ENCODE results near the gene CD44.

CD44 gene

DNA sequence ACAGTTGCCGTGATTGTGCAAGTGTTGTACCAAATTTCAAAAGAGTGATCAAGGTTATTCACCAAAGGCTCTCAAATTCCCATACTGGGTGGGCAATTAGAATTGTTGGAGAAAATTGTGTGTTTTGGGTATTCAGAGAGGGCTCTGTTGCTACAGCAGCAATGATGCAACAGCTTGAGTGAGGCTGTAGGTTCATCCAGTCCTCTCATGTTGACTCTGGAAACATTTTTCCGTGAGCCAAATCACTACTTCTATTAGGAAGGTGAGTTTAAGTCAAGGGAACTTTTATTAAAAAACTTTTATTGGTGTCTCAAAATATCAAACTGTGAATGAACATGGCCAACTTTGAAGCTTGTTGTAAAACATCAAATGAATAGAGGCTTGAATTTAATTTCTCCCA, 116.5 kb downstream of the CD44 start:
- H3K4me3 ChIP-seq (ENCODE audit: low read depth, low read length) = no peak overlapping the region
- DNase-seq (ENCODE audit: low read depth, low spot score) = no peak
- in situ Hi-C loops (cut with HindIII; ENCODE audit: low sequenced_read_pairs) = no loop called here
- no peak for TF ChIP-seq CTCF (IDR thresholded peaks at IDR 0.05; ENCODE audit: low read depth, low read length)

DNA sequence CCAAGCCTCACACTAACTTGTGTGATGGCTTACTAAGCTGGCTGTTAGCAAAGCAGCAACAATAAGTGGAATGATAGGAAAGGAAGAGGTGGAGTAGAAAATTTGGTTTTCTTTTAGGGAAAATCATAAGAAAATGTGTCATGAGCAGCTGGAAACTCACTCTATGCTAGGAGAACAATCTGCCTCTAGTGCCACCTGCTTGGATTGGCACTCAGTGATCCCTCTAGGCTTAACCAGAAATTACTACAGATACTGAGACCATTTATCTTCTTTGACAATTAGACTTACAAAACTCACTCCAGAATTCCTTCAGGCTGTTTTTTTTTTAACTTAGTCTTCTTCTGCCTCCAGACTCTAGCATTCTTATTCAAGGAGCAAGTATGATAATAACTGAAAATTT, 117.3 kb downstream of the CD44 start:
- no peak for DNase-seq (ENCODE audit: low read depth, low spot score)

DNA sequence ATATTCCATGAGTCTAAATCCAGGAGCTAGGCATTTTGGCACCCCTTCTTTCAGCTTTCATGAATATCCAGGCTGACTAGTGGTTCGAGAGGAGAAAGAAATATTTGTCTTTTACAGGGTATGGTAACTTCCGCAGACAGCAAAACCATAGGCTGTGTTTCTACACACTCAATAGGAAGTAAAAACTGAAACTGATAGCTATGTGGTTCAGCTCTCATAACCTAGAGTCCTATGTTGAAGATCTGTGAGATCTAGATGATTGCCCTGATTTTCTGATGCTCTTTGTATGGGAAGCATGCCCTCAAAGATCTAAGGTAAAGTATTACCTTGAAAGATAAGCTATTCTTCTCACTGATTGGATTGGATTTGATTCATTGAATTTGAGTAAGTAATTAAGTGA, 118.3 kb downstream of the CD44 start:
- no peak overlapping the region for H3K4me3 ChIP-seq (ENCODE audit: low read depth, low read length)
- in situ Hi-C loops (cut with HindIII; ENCODE audit: low sequenced_read_pairs) = no loop called here
- no peak for TF ChIP-seq CTCF (IDR thresholded peaks at IDR 0.05; ENCODE audit: low read depth, low read length)
- DNase-seq (ENCODE audit: low read depth, low spot score) = no peak

More for the DNA sequence above, 117.3 kb downstream of the CD44 start:
- no peak overlapping the region for H3K4me3 ChIP-seq (ENCODE audit: low read depth, low read length)
- in situ Hi-C loops (cut with HindIII; ENCODE audit: low sequenced_read_pairs) = no loop called here
- no peak for TF ChIP-seq CTCF (IDR thresholded peaks at IDR 0.05; ENCODE audit: low read depth, low read length)

DNA sequence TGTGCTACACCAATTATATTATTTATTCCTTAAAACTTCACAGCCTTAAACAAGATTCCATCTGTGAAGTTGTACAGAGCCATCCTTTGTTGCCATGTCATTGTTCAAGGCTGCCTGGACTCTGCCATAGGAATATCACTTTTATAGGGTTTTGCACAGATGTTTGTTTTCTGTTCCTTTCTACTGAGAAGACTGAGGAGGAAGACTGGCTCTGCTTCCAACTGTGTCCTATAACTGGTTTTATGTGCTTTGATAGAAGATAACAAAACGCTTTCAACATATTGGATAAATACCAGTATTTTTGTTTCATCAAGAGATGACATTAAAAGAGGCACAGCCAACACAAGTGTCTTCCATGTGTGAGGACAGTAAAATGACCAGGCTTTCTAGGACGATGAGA, 120.6 kb downstream of the CD44 start:
- DNase-seq (ENCODE audit: low read depth, low spot score) = no peak
- in situ Hi-C loops (cut with HindIII; ENCODE audit: low sequenced_read_pairs) = no loop called here
- no peak for TF ChIP-seq CTCF (IDR thresholded peaks at IDR 0.05; ENCODE audit: low read depth, low read length)
- H3K4me3 ChIP-seq (ENCODE audit: low read depth, low read length) = no peak overlapping the region

GRCh38 chr11:35260342-35260985, 121.5 kb downstream of the CD44 start:
- TF ChIP-seq CTCF (IDR thresholded peaks at IDR 0.05; ENCODE audit: low read depth, low read length) = no peak
- in situ Hi-C loops (cut with HindIII; ENCODE audit: low sequenced_read_pairs) = no loop called here
- peak; percentile 90 for DNase-seq (ENCODE audit: low read depth, low spot score)

GRCh38 chr11:35261197-35261596, 122.2 kb downstream of the CD44 start:
- TF ChIP-seq CTCF (IDR thresholded peaks at IDR 0.05; ENCODE audit: low read depth, low read length) = no peak
- no peak for DNase-seq (ENCODE audit: low read depth, low spot score)
- no peak overlapping the region for H3K4me3 ChIP-seq (ENCODE audit: low read depth, low read length)
- in situ Hi-C loops (cut with HindIII; ENCODE audit: low sequenced_read_pairs) = no loop called here

More at GRCh38 chr11:35260342-35260985, 121.5 kb downstream of the CD44 start:
- H3K4me3 ChIP-seq (ENCODE audit: low read depth, low read length) = no peak overlapping the region
